Hepatocyte (in vitro differentiated cells): ENCODE measurements around the gene ZSWIM1.

ENCODE experiments used
- CTCF ChIP-seq: fragments of 200-600 bp; sonication (generic); IDR thresholded peaks from 2 replicates; pipeline ENCODE4 v1.5.1; 2016; ENCODE audit warnings: antibody characterized with exemption, mild to moderate bottlenecking; ENCODE audit not compliant: poor library complexity
- EZH2 ChIP-seq: fragments of 200-600 bp; sonication (generic); IDR thresholded peaks from 2 replicates; pipeline ENCODE4 v1.6.1; 2016; ENCODE audit warnings: antibody characterized with exemption, mild to moderate bottlenecking, borderline replicate concordance

- TF ChIP-seq CTCF (no peak), EZH2 (no peak)
Observed at GRCh38 chr20:45848969-45849582, 32.0 kb upstream of the ZSWIM1 start.
